Adrenal gland (tissue), 5 donors: Measurements from ENCODE around the gene NR5A1.

Experiments used
- CTCF ChIP-seq, 6 experiments: fragments of 450-650 bp in 4 of 6; fragments of 200-600 bp in 2 of 6; sonication (generic) in 1 of 6; IDR thresholded peaks; 1 replicate in 5 of 6; 2 replicates in 1 of 6; pipeline versions ENCODE4 v1.5.1 to v1.8.0; 2016 to 2021; ENCODE audit warnings: antibody characterized with exemption in 6 of 6, mild to moderate bottlenecking in 2 of 6, moderate library complexity in 1 of 6
- POLR2A ChIP-seq, 2 donors: fragments of 450-650 bp; IDR thresholded peaks; one replicate each; pipeline ENCODE4 v1.6.1; 2017; ENCODE audit warnings: antibody characterized with exemption in 2 of 2, mild to moderate bottlenecking in 2 of 2, moderate library complexity in 1 of 2
- donor health status: DM: no; HTN: no; CAD: no.

DNA sequence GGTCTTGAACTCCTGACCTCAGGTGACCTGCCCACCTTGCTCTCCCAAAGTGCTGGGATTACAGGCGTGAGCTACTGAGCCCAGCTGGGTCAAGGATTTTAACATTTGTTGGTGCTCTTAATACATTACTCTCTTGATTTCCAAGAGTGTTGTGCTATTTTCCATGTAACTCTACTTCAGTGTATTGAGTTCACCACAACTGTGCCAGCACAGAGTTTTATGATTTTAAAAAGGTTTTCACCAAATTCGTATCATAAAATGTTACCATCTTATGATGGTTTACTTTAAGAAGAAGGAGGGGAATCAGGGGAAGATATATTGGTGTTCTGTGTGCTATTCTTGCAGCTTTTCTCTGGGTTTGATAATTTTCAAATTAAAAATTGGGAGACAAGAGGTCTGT lies 63.6 kb downstream of the NR5A1 start:
- TF ChIP-seq CTCF (IDR thresholded peaks at IDR 0.05) (no peak), POLR2A (IDR thresholded peaks at IDR 0.05) (no peak)
